NT2/D1 (cell line): ENCODE results near the gene THSD7A.

Experiments used
- SUZ12 ChIP-seq: IDR thresholded peaks from 2 replicates; pipeline ENCODE4 v1.6.1; 2011; ENCODE audit not compliant: insufficient read length, insufficient read depth; ENCODE audit errors: extremely low read depth
- YY1 ChIP-seq: IDR thresholded peaks from 2 replicates; pipeline ENCODE4 v1.6.1; 2011; ENCODE audit not compliant: insufficient read length, insufficient read depth

DNA sequence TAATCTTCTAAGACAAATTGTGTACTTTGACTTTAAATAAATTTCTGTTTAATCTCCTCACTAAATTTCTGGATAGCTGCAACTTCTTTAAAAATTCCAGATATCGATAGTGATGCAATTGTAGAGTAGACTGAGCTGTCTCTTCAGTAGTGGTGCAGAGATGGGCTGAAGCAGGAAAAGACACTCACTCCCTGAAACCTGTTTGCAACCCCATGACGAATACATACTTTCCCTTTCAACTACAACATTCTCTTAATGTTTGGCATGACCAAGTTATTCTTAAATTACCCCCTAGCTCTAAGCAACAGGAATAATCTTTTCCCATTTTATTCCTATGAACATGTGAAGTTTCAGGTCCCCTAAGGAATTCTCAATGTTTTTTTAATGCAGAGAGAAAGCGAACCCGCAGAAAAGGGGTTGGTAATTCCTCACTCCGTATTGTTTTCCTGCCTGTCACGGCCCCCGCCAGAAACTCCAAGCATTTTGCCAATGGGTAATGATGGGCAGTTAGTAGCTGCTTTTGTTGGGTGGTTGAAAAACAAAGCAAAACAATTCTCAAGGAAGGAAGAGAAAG lies 1.3 kb downstream of the THSD7A start:
- TF ChIP-seq YY1 (no peak), SUZ12 (no peak)
